Smooth muscle cell (in vitro differentiated cells): ENCODE data around the gene ACSL3. TPM values are rescaled to one million over a fixed set of nuclear protein-coding genes. Genes with fewer than 3 reads are reported as not detected.

Source experiments
- DNase-seq: peaks from one replicate; lab custom pipeline; 2025; ENCODE audit not compliant: unreplicated experiment; lab: John Stamatoyannopoulos, UW
- H2AFZ ChIP-seq: fragments of 200-600 bp; sonication (generic); 2 replicates; pipeline ENCODE4 v1.6.0; 2016; ENCODE audit warnings: antibody characterized with exemption, low read depth, mild to moderate bottlenecking
- H3F3A ChIP-seq: fragments of 200-600 bp; sonication (generic); 2 replicates; pipeline ENCODE4 v1.6.0; 2017; ENCODE audit warnings: antibody characterized with exemption, low read depth
- H3K27ac ChIP-seq: fragments of 200-600 bp; sonication (generic); 2 replicates; pipeline ENCODE4 v1.5.1; 2016; ENCODE audit warnings: low read depth, mild to moderate bottlenecking
- H3K27me3 ChIP-seq: fragments of 200-600 bp; sonication (generic); 2 replicates; pipeline ENCODE4 v1.6.1; 2016; ENCODE audit warnings: low read depth, mild to moderate bottlenecking
- H3K36me3 ChIP-seq: fragments of 200-600 bp; sonication (generic); 2 replicates; pipeline ENCODE4 v1.5.1; 2016; ENCODE audit warnings: low read depth
- H3K4me1 ChIP-seq: fragments of 200-600 bp; sonication (generic); 2 replicates; pipeline ENCODE4 v1.5.1; 2016; ENCODE audit warnings: low read depth
- H3K4me2 ChIP-seq: fragments of 200-600 bp; sonication (generic); 2 replicates; pipeline ENCODE4 v1.6.0; 2016; ENCODE audit warnings: mild to moderate bottlenecking
- H3K4me3 ChIP-seq: fragments of 200-600 bp; sonication (generic); 2 replicates; pipeline ENCODE4 v1.5.1; 2016; ENCODE audit warnings: mild to moderate bottlenecking
- H3K79me2 ChIP-seq: fragments of 200-600 bp; sonication (generic); 2 replicates; pipeline ENCODE4 v1.6.0; 2016; ENCODE audit warnings: low read depth, mild to moderate bottlenecking
- H3K9ac ChIP-seq: fragments of 200-600 bp; sonication (generic); 2 replicates; pipeline ENCODE4 v1.6.0; 2016; ENCODE audit warnings: low read depth
- H3K9me3 ChIP-seq: fragments of 200-600 bp; sonication (generic); replicated peaks from 2 replicates; pipeline ENCODE4 v1.5.1; 2016; ENCODE audit warnings: low read depth
- H4K20me1 ChIP-seq: fragments of 200-600 bp; sonication (generic); 2 replicates; pipeline ENCODE4 v1.6.0; 2016; ENCODE audit warnings: low read depth
- WGBS: methylation state at CpG from one replicate; pipeline ENCODE4 v1.1.7; 2016; ENCODE audit warnings: low lambda C conversion rate; 5-methylcytosine and 5-hydroxymethylcytosine counted together
- polyA plus RNA-seq: library from polyadenylated mRNA; unstranded; fragments of >200 nt; fragmentation: Nextera tagmentation; extraction: Ambion mirVana; gene quantifications from 2 replicates; pipeline ENCODE4 v1.2.1, GENCODE V29; 2016
- total RNA-seq: library from RNA; depleted of rRNA; stranded (reverse); fragments of >200 nt; gene quantifications from 2 replicates; pipeline ENCODE4 v1.2.3, GENCODE V29; 2014
- TF ChIP-seq, protein P1 (sequence below): fragments of 200-600 bp; sonication (generic); IDR thresholded peaks from 2 replicates; pipeline ENCODE4 v1.5.1; 2017; ENCODE audit warnings: borderline replicate concordance, mild to moderate bottlenecking, antibody characterized with exemption; ENCODE audit not compliant: insufficient read depth, poor library complexity, severe bottlenecking

Gene ACSL3
- total and polyA plus RNA-seq, 2 experiments from 2014 or later = 111 to 183 TPM

DNA sequence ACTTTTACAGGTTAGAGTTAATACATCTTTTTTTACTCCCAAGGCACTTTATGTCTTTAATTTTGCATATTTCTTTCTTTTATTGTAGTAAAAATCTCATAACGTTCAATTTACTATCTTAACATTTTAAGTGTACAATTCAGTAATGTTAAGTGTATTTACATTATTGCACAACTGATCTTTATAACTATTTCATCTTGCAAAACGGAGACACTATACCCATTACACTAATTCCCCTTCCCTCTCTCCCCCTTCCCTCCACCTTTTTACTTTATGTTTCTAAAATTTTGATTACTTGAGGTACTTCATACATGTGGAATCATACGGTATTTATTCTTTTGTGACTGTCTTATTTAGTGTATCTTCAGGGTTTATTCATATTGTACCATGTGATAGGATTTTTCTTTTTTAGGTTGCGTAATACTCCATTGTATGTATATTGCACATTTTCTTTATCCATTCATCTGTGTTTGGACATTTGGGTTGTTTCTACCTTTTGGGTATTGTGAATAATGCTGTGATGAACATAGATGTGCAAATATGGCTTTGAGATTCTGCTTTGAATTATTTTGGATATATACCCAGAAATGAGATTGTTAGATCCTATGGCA is 75.0 kb downstream of the ACSL3 start:
- Histone ChIP-seq H3K4me3 (no peak overlapping the region), H3K4me2 (no peak overlapping the region), H3K79me2 (peaks cover 27% of the 10 kb centered on the region), H3K9ac (no peak overlapping the region), H3K4me1 (peaks cover 4% of the 10 kb centered on the region), H3K36me3 (peaks cover 29% of the 10 kb centered on the region), H3K27me3 (no peaks in the 10 kb centered on the region), H3K27ac (no peak overlapping the region), H3K9me3 (peaks cover 15% of the 10 kb centered on the region), H2AFZ (no peak overlapping the region), H4K20me1 (peaks cover 24% of the 10 kb centered on the region), H3F3A (peaks cover 24% of the 10 kb centered on the region)
- WGBS = 98% methylated on average over 4 of the region's 4 CpGs
- TF ChIP-seq, protein P1, sequence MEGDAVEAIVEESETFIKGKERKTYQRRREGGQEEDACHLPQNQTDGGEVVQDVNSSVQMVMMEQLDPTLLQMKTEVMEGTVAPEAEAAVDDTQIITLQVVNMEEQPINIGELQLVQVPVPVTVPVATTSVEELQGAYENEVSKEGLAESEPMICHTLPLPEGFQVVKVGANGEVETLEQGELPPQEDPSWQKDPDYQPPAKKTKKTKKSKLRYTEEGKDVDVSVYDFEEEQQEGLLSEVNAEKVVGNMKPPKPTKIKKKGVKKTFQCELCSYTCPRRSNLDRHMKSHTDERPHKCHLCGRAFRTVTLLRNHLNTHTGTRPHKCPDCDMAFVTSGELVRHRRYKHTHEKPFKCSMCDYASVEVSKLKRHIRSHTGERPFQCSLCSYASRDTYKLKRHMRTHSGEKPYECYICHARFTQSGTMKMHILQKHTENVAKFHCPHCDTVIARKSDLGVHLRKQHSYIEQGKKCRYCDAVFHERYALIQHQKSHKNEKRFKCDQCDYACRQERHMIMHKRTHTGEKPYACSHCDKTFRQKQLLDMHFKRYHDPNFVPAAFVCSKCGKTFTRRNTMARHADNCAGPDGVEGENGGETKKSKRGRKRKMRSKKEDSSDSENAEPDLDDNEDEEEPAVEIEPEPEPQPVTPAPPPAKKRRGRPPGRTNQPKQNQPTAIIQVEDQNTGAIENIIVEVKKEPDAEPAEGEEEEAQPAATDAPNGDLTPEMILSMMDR = no peak
- DNase-seq = no peak

DNA sequence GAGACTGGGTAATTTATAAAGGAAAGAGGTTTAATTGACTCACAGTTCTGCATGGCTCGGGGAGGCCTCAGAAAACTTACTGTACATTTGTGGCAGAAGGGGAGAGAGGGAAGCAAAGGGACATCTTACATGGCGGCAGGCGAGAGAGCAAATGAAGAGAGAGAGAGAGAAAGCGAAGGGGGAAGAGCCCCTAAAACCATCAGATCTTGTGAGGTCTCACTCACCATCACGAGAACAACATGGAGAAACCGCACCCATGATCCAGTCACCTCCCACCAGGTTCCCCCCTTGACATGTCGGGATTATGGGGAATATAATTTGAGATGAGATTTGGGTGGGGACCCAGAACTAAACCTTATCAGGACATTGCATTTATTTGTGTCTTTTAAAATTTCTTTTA is 75.9 kb downstream of the ACSL3 start:
- TF ChIP-seq, protein P1 = no peak
- over 99% methylated on average over 7 of the region's 7 CpGs for WGBS
- no peaks in the 10 kb centered on the region for H3K27me3 ChIP-seq
- no peak overlapping the region for H3K4me2 ChIP-seq
- H3K27ac ChIP-seq = no peak overlapping the region
- H3K79me2 ChIP-seq = peaks cover 27% of the 10 kb centered on the region
- no peak overlapping the region for H3K9ac ChIP-seq
- peaks cover 29% of the 10 kb centered on the region for H3K36me3 ChIP-seq
- peaks cover 15% of the 10 kb centered on the region for H3K9me3 ChIP-seq
- H3K4me1 ChIP-seq = peaks cover 4% of the 10 kb centered on the region
- H3F3A ChIP-seq = peaks cover 23% of the 10 kb centered on the region
- no peak for DNase-seq
- no peak overlapping the region for H3K4me3 ChIP-seq
- H4K20me1 ChIP-seq = peaks cover 18% of the 10 kb centered on the region
- H2AFZ ChIP-seq = no peak overlapping the region

DNA sequence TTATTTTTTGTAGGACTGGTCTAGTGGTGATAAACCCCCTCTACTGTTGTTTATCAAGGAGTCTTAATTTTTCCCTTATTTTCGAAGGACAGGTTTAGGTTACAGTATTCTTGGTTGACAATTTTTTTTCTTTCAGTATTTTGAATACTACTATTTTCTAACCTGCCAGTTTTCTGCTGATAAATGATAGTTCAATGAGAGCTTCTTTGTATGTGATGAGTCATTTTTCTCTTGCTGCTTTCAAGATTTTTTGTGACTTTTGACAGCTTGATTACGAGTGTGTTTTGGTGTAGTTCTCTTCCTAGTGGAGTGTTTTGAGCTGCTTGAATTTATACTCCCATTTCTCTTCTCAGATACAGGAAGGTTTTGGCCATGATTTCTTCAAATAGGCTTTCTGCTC is 77.5 kb downstream of the ACSL3 start:
- Histone ChIP-seq H3K36me3 (peaks cover 29% of the 10 kb centered on the region), H3K4me1 (peaks cover 14% of the 10 kb centered on the region), H3K4me2 (no peak overlapping the region), H3K27me3 (no peaks in the 10 kb centered on the region), H3K27ac (no peak overlapping the region), H3K4me3 (no peak overlapping the region), H4K20me1 (peaks cover 15% of the 10 kb centered on the region), H3F3A (peaks cover 23% of the 10 kb centered on the region), H2AFZ (no peak overlapping the region), H3K9ac (no peak overlapping the region), H3K9me3 (peaks cover 15% of the 10 kb centered on the region), H3K79me2 (peaks cover 27% of the 10 kb centered on the region)
- TF ChIP-seq, protein P1 = no peak
- no peak for DNase-seq
- WGBS = 84% methylated on average over 2 of the region's 2 CpGs
